ENCODE results near the gene KIAA1549. TPM values are rescaled to one million over a fixed set of nuclear protein-coding genes. Genes with fewer than 3 reads are reported as not detected.

The KIAA1549 gene
- total RNA-seq, 1 experiment from 2014 or later: 19.9 TPM

- no peaks in the 10 kb centered on the region for H3K27me3 Mint-ChIP-seq (ENCODE audit: insufficient read depth, unreplicated experiment)
- Histone ChIP-seq H3K4me3 (ENCODE audit: low read depth, low read length) (no peak overlapping the region), H3K36me3 (ENCODE audit: control insufficient read depth, insufficient read depth, low read length) (no peaks in the 10 kb centered on the region), H3K4me1 (no peaks in the 10 kb centered on the region), H3K9me3 (no peaks in the 10 kb centered on the region), H3K27me3 (replicated peaks; ENCODE audit: control insufficient read depth, insufficient read depth, low read length) (no peaks in the 10 kb centered on the region)
- intact Hi-C loops (cut with micrococcal nuclease; ENCODE audit: unreplicated experiment): no loop called here
- no peak overlapping the region for H3K27ac Mint-ChIP-seq (ENCODE audit: unreplicated experiment)
- no peak overlapping the region for H3K4me3 Mint-ChIP-seq (ENCODE audit: unreplicated experiment)
- DNase-seq: no peak
- peaks cover 36% of the 10 kb centered on the region for H3K36me3 Mint-ChIP-seq (ENCODE audit: insufficient read depth, unreplicated experiment)
- TF ChIP-seq CTCF (IDR thresholded peaks at IDR 0.05; ENCODE audit: insufficient read depth in 1 of 2, low read depth in 1 of 2, low read length in 1 of 2, severe bottlenecking in 1 of 2, unreplicated experiment in 1 of 2): no peak
- no peaks in the 10 kb centered on the region for H3K9me3 Mint-ChIP-seq (ENCODE audit: unreplicated experiment)
- POLR2A ChIA-PET: no interaction called here
- H3K4me1 Mint-ChIP-seq (ENCODE audit: low read depth, unreplicated experiment): no peaks in the 10 kb centered on the region
- BruUV-seq (replicated peaks): no TSS peak
- CTCF ChIA-PET: no interaction called here
Measured at GRCh38 chr7:138852469-138852868, 128.7 kb downstream of the KIAA1549 start.

GRCh38 chr7:138849701-138850100, 131.5 kb downstream of the KIAA1549 start:
- H3K27ac Mint-ChIP-seq (ENCODE audit: unreplicated experiment): no peak overlapping the region
- H3K27me3 Mint-ChIP-seq (ENCODE audit: insufficient read depth, unreplicated experiment): no peaks in the 10 kb centered on the region
- no peak overlapping the region for H3K4me3 Mint-ChIP-seq (ENCODE audit: unreplicated experiment)
- BruUV-seq (replicated peaks): no TSS peak
- intact Hi-C loops (cut with micrococcal nuclease; ENCODE audit: unreplicated experiment): no loop called here
- no peaks in the 10 kb centered on the region for H3K4me1 ChIP-seq
- no peak for TF ChIP-seq CTCF (IDR thresholded peaks at IDR 0.05; ENCODE audit: insufficient read depth in 1 of 2, low read depth in 1 of 2, low read length in 1 of 2, severe bottlenecking in 1 of 2, unreplicated experiment in 1 of 2)
- H3K36me3 Mint-ChIP-seq (ENCODE audit: insufficient read depth, unreplicated experiment): peaks cover 36% of the 10 kb centered on the region
- no peak for DNase-seq
- CTCF ChIA-PET: no interaction called here
- H3K27me3 ChIP-seq (replicated peaks; ENCODE audit: control insufficient read depth, insufficient read depth, low read length): no peaks in the 10 kb centered on the region
- H3K9me3 ChIP-seq: no peaks in the 10 kb centered on the region
- no peak overlapping the region for H3K4me3 ChIP-seq (ENCODE audit: low read depth, low read length)
- H3K9me3 Mint-ChIP-seq (ENCODE audit: unreplicated experiment): no peaks in the 10 kb centered on the region
- POLR2A ChIA-PET: no interaction called here
- no peaks in the 10 kb centered on the region for H3K4me1 Mint-ChIP-seq (ENCODE audit: low read depth, unreplicated experiment)
- no peaks in the 10 kb centered on the region for H3K36me3 ChIP-seq (ENCODE audit: control insufficient read depth, insufficient read depth, low read length)

GRCh38 chr7:138848056-138848980, 132.9 kb downstream of the KIAA1549 start:
- CTCF ChIA-PET: no interaction called here

More at GRCh38 chr7:138848056-138848980, 132.9 kb downstream of the KIAA1549 start:
- POLR2A ChIA-PET: no interaction called here
- no peaks in the 10 kb centered on the region for H3K27me3 Mint-ChIP-seq (ENCODE audit: insufficient read depth, unreplicated experiment)
- H3K4me1 Mint-ChIP-seq (ENCODE audit: low read depth, unreplicated experiment): no peaks in the 10 kb centered on the region
- Histone ChIP-seq H3K36me3 (ENCODE audit: control insufficient read depth, insufficient read depth, low read length) (no peaks in the 10 kb centered on the region; the same call in 1 of the 2 replicates), H3K4me3 (ENCODE audit: low read depth, low read length) (no peak overlapping the region), H3K9me3 (no peaks in the 10 kb centered on the region), H3K27me3 (replicated peaks; ENCODE audit: control insufficient read depth, insufficient read depth, low read length) (no peaks in the 10 kb centered on the region), H3K4me1 (no peaks in the 10 kb centered on the region)
- intact Hi-C loops (cut with micrococcal nuclease; ENCODE audit: unreplicated experiment): no loop called here
- no peak overlapping the region for H3K4me3 Mint-ChIP-seq (ENCODE audit: unreplicated experiment)
- no TSS peak for BruUV-seq (replicated peaks)
- no peaks in the 10 kb centered on the region for H3K9me3 Mint-ChIP-seq (ENCODE audit: unreplicated experiment)
- TF ChIP-seq CTCF (IDR thresholded peaks at IDR 0.05; ENCODE audit: insufficient read depth in 1 of 2, low read depth in 1 of 2, low read length in 1 of 2, severe bottlenecking in 1 of 2, unreplicated experiment in 1 of 2): no peak
- peaks cover 34% of the 10 kb centered on the region for H3K36me3 Mint-ChIP-seq (ENCODE audit: insufficient read depth, unreplicated experiment)
- no peak for DNase-seq
- no peak overlapping the region for H3K27ac Mint-ChIP-seq (ENCODE audit: unreplicated experiment)

Data from Caco-2 (cell line).